Erythroblast (primary cell): ENCODE data around the gene ZNF784.

Source experiments
- GATA1 ChIP-seq: IDR thresholded peaks from 2 replicates; pipeline ENCODE4 v1.6.1; 2011; ENCODE audit warnings: low read depth, mild to moderate bottlenecking, control low read depth, low read length, moderate library complexity
- POLR2A ChIP-seq: IDR thresholded peaks from 2 replicates; pipeline ENCODE4 v1.6.1; 2011; ENCODE audit warnings: mild to moderate bottlenecking, low read length

DNA sequence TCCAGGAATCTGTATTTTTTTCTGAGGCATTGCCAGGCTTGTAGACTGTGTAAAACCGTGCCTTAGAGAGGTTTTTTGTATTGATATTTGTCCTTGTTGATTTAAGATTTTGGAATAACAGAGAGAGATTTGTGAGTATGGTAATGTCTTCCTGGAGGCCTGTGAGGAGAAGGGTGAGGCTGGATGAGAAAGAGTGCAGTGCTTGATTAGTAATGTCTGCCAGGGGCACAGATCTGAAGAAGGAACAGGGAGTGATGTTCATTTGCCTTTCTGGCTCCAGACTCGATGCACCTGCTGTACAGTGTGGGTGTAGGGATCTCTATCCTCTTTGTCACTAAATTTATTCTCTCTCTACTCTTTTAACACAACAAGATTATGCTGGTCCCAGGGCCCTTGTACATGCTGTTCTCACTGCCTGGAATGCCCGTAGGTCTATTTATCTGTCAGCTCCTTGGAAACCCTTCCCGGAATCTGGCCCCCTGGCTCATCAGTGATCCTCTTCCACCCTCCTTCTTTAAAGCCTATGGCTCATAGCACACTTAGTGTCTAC, 29.3 kb downstream of the ZNF784 start:
- no peak for TF ChIP-seq POLR2A
- TF ChIP-seq GATA1: no peak
